Liver (tissue), 9 donors: ENCODE data around the gene EGF. TPM values are rescaled to one million over a fixed set of nuclear protein-coding genes. Genes with fewer than 3 reads are reported as not detected.

Source experiments
- DNase-seq: peaks from one replicate; pipeline ENCODE4 v3.0.0-alpha.2; 2017; ENCODE audit warnings: low spot score
- H3K27ac ChIP-seq, 2 donors: one replicate each; pipeline ENCODE4 v1.7.0; 2013; ENCODE audit warnings: inconsistent platforms in 2 of 2, low read length in 2 of 2, control low read depth in 1 of 2, low read depth in 1 of 2, mild to moderate bottlenecking in 1 of 2
- H3K27me3 ChIP-seq, 4 donors: one replicate each; pipeline versions ENCODE4 v1.6.1 to v1.7.0; 2013; ENCODE audit warnings: low read length in 3 of 4, inconsistent platforms in 1 of 4, mild to moderate bottlenecking in 1 of 4, moderate library complexity in 1 of 4; ENCODE audit not compliant: control insufficient read depth in 4 of 4, insufficient read depth in 4 of 4
- H3K36me3 ChIP-seq, 4 donors: one replicate each; pipeline versions ENCODE4 v1.6.1 to v1.7.0; 2013; ENCODE audit warnings: low read length in 3 of 4, mild to moderate bottlenecking in 3 of 4, low read depth in 1 of 4, moderate library complexity in 1 of 4; ENCODE audit not compliant: control insufficient read depth in 4 of 4, insufficient read depth in 3 of 4
- H3K4me1 ChIP-seq, 4 donors: one replicate each; pipeline versions ENCODE4 v1.6.1 to v1.7.0; 2013; ENCODE audit warnings: low read length in 3 of 4, mild to moderate bottlenecking in 3 of 4, moderate library complexity in 1 of 4; ENCODE audit not compliant: control insufficient read depth in 4 of 4, insufficient read depth in 4 of 4
- H3K4me3 ChIP-seq, 3 donors: one replicate each; pipeline versions ENCODE4 v1.6.1 to v1.7.0; 2013; ENCODE audit warnings: low read length in 3 of 3, control low read depth in 1 of 3, low read depth in 1 of 3, mild to moderate bottlenecking in 1 of 3
- H3K9ac ChIP-seq, 2 donors: one replicate each; pipeline ENCODE4 v1.7.0; 2013; ENCODE audit warnings: low read length in 2 of 2, mild to moderate bottlenecking in 2 of 2, moderate library complexity in 2 of 2, control low read depth in 1 of 2, low read depth in 1 of 2
- H3K9me3 ChIP-seq, 4 donors: one replicate each; pipeline versions ENCODE4 v1.6.1 to v1.7.0; 2013; ENCODE audit warnings: low read length in 3 of 4; ENCODE audit not compliant: control insufficient read depth in 4 of 4
- ATF3 ChIP-seq: IDR thresholded peaks from 2 replicates; pipeline ENCODE4 v1.6.1; 2016; ENCODE audit warnings: antibody characterized with exemption
- CTCF ChIP-seq: fragments of 150-350 bp; IDR thresholded peaks from 2 replicates; pipeline ENCODE4 v1.5.1; 2017; ENCODE audit warnings: improper control_type of control experiment, low read depth, low read length; ENCODE audit not compliant: missing input control
- FOXA1 ChIP-seq: IDR thresholded peaks from 2 replicates; pipeline ENCODE4 v1.6.1; 2016; ENCODE audit warnings: antibody characterized with exemption
- FOXA2 ChIP-seq: IDR thresholded peaks from 2 replicates; pipeline ENCODE4 v1.6.1; 2016; ENCODE audit warnings: antibody characterized with exemption
- GABPA ChIP-seq, 2 donors: IDR thresholded peaks in 1 of 2; conservative IDR thresholded peaks in 1 of 2; 2 replicates each; pipeline ENCODE4 v1.6.1; 2016; ENCODE audit warnings: antibody characterized with exemption in 2 of 2, mild to moderate bottlenecking in 1 of 2, moderate library complexity in 1 of 2
- HNF4A ChIP-seq, 2 donors: conservative IDR thresholded peaks; 2 replicates each; pipeline ENCODE4 v1.6.1; 2016; ENCODE audit warnings: antibody characterized with exemption in 2 of 2, mild to moderate bottlenecking in 2 of 2
- HNF4G ChIP-seq: IDR thresholded peaks from 2 replicates; pipeline ENCODE4 v1.6.1; 2016; ENCODE audit warnings: antibody characterized with exemption
- MAX ChIP-seq: IDR thresholded peaks from 2 replicates; pipeline ENCODE4 v1.6.1; 2016; ENCODE audit warnings: antibody characterized with exemption
- NR2F2 ChIP-seq: IDR thresholded peaks from 2 replicates; pipeline ENCODE4 v1.6.1; 2016; ENCODE audit warnings: antibody characterized with exemption
- RAD21 ChIP-seq, 2 donors: IDR thresholded peaks; 2 replicates each; pipeline ENCODE4 v1.6.1; 2016; ENCODE audit warnings: antibody characterized with exemption in 2 of 2, mild to moderate bottlenecking in 2 of 2
- RXRA ChIP-seq, 2 donors: IDR thresholded peaks; 2 replicates each; pipeline ENCODE4 v1.6.1; 2017 to 2018; ENCODE audit warnings: antibody characterized with exemption in 2 of 2, mild to moderate bottlenecking in 1 of 2
- SP1 ChIP-seq: IDR thresholded peaks from 2 replicates; pipeline ENCODE4 v1.6.1; 2018; ENCODE audit warnings: antibody characterized with exemption, mild to moderate bottlenecking
- TAF1 ChIP-seq: conservative IDR thresholded peaks from 2 replicates; pipeline ENCODE4 v1.6.1; 2016; ENCODE audit warnings: antibody characterized with exemption, mild to moderate bottlenecking
- YY1 ChIP-seq: IDR thresholded peaks from 2 replicates; pipeline ENCODE4 v1.6.1; 2016; ENCODE audit warnings: antibody characterized with exemption, mild to moderate bottlenecking
- ZBTB33 ChIP-seq: IDR thresholded peaks from 2 replicates; pipeline ENCODE4 v1.6.1; 2016; ENCODE audit warnings: antibody characterized with exemption
- WGBS: extraction: QIAGEN DNeasy Blood & Tissue Kit; methylation state at CpG from one replicate; pipeline ENCODE4 v1.1.7; 2013; 5-methylcytosine and 5-hydroxymethylcytosine counted together
- polyA plus RNA-seq, 2 donors: library from polyadenylated mRNA; stranded (reverse) in 1 of 2; unstranded in 1 of 2; fragments of 200-250 nt in 1 of 2; fragments of >200 nt in 1 of 2; fragmentation: Nextera tagmentation in 1 of 2; extraction: Ambion mirVana in 1 of 2; gene quantifications; one replicate each; pipeline versions ENCODE4 v1.2.1 to v1.2.3, GENCODE V29; 2013 to 2015
- total RNA-seq, 2 donors: library from RNA; depleted of rRNA; stranded (reverse); fragments of >200 nt; gene quantifications; one replicate each; pipeline ENCODE4 v1.2.3, GENCODE V29; 2014
- donor health status: healthy.
- donor health status: healthy.
- donor health status: healthy.
- donor health status: healthy.
- donor health status: healthy.

The EGF gene
- total and polyA plus RNA-seq, 4 donors = 0.65 TPM; not detected in 3

GRCh38 chr4:109921384-109921808, 8.7 kb downstream of the EGF start:
- DNase-seq = no peak
- TF ChIP-seq CTCF = no peak
- TF ChIP-seq GABPA (IDR thresholded peaks at IDR 0.05 in 1 of 2, conservative IDR thresholded peaks at IDR 0.05 in 1 of 2) = no peak
- no peak for TF ChIP-seq HNF4A (conservative IDR thresholded peaks at IDR 0.05)
- TF ChIP-seq NR2F2 = no peak
- TF ChIP-seq TAF1 = no peak
- no peak for TF ChIP-seq YY1
- no peak for TF ChIP-seq HNF4G
- TF ChIP-seq ATF3 = no peak
- TF ChIP-seq RXRA (IDR thresholded peaks at IDR 0.05) = no peak
- TF ChIP-seq MAX = no peak
- TF ChIP-seq FOXA1 = no peak
- no peak for TF ChIP-seq FOXA2
- TF ChIP-seq ZBTB33 = no peak
- no peak for TF ChIP-seq SP1
- 78% methylated on average over 1 of the region's 1 CpG for WGBS

GRCh38 chr4:109925396-109925795, 12.7 kb downstream of the EGF start:
- Histone ChIP-seq H3K27ac (no peak overlapping the region), H3K9ac (no peak overlapping the region), H3K36me3 (no peaks in the 10 kb centered on the region), H3K4me1 (no peaks in the 10 kb centered on the region), H3K4me3 (no peak overlapping the region), H3K27me3 (no peaks in the 10 kb centered on the region), H3K9me3 (no peaks in the 10 kb centered on the region)
- no peak for TF ChIP-seq RAD21 (IDR thresholded peaks at IDR 0.05)
- TF ChIP-seq TAF1 = no peak
- TF ChIP-seq CTCF = no peak
- DNase-seq = no peak
- 82% methylated on average over 2 of the region's 2 CpGs for WGBS

More at GRCh38 chr4:109921384-109921808, 8.7 kb downstream of the EGF start:
- Histone ChIP-seq H3K27me3 (no peaks in the 10 kb centered on the region), H3K27ac (no peak overlapping the region), H3K4me3 (no peak overlapping the region), H3K9ac (no peak overlapping the region), H3K36me3 (no peaks in the 10 kb centered on the region), H3K9me3 (no peaks in the 10 kb centered on the region), H3K4me1 (no peaks in the 10 kb centered on the region)
